Measurements from ENCODE around the gene ABLIM1.

The ABLIM1 gene

DNA sequence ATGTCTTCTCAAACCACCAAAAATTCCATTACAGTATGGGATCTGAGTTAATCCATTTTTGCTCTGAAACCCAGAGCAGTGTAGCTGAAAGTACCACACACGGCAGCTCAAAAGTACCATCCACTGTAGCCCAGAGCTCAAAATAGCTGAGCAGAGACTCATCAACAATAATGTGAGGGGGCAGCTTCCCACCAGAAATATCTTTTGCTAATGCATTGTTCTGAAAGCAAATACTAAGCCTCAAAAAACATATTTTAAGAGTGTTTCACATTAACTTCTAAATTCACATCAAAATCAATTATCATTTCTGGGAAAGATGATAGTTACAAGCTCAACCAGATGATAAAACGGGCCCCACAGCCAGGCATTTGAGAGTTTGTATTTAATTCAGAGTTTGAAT, 73.7 kb downstream of the ABLIM1 start:
- DNase-seq (ENCODE audit: low read depth, low spot score): no peak

DNA sequence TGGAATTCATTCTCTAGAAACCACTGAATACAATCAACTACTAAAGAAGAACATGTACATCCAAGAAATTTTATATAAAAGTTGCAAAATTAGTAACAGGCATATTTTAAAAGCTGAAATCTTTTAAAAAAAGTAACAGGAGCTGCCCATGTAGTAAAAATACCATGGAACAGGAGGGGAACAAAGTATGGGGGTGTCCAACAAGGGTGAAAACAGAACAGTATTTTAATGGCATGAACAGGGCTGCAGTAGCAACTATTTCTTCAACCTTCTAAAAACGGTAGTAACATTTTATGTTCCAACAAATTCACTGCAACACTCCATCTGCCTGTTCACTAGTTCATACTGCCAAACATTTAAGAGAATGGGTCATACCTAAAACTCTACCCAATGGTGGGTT, 77.0 kb downstream of the ABLIM1 start:
- no peak for DNase-seq (ENCODE audit: low read depth, low spot score)

DNA sequence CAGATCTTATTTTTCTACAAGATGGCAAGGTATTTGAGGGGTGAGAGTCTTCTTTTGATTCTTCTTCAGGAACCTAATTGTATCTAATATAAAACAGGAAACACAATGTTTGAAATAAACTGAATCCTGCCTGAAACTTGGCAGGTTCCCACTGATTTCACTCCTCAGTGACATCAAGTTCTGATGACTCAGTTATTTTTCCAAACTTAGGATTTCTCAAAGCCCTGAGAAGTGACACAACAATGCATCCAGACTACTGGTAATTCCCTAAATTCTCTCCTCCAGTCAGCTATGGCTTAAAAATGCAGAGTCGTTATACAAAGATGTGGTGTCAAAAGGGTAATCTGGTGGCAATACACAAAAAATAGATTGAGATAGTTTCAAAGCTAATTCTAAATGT, 80.9 kb downstream of the ABLIM1 start:
- DNase-seq (ENCODE audit: low read depth, low spot score): peak; percentile 31

DNA sequence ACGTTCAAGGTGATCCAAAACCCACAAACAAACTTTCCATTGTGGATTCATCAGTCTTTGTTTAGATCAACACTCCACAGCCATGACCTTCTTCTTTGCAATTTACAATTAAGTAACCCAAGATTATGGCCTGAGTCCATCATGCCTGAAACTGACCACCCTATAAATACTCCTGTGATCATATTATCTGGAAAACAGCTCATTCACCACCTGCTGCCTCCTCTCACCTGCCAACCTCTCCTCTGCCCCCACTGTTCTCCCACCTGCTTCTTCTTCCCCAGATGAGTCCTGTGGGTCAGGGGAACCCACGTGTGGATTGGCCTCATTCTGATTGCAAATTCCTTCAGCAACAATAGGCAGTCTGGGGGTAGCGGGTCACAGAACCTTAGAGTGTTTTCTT, 81.4 kb downstream of the ABLIM1 start:
- DNase-seq (ENCODE audit: low read depth, low spot score): no peak

DNA sequence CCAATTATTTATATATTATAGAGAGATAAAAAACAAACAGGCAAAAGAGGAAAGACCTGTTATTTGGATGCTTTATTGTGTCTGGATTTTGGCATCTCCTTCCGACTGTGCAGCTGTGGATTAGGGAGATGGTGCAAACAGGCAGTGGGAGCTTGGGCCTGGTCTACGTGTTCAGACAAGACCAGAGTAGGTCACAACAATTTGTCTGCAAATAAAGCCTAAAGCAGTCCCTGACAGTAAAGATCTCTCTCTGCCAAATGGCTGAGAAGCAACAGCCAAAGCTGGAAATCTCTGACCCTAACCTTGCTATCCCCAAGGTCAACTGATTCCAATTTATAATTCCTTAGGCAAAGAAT, 82.0 kb downstream of the ABLIM1 start:
- no peak for DNase-seq (ENCODE audit: low read depth, low spot score)

DNA sequence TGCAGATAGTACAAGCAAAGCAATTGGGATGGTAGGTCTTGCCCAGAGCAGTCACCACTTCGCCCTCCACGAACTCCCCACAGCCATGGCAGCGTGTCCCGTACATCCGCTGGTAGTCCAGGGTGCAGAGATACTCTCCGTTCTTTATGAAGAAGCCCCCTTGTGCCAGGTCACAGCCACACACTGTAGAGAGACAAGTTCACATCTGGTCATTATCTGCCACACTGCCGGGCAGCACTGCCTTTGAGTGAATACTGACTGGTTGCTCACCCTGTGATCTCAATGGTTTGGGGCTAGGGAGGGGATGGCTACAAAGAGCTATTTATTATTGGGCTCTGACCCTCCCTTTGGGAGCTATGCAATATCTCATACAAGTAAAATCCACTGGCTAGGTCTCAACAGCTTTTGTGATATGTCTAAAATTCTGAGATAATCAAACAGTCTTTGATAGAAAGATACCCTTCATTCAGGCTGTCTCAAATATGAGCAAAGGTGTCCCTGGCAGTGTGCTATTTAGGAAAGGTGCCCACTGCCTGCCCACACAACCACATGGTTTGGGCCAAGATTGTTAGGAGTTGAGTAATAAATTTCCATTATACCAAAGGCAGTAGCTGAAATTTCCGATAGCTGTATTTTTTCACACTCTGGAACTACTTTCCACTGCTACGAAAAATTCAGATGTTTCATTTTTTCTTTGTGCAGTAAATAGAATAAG, 82.5 kb downstream of the ABLIM1 start:
- no peak for DNase-seq (ENCODE audit: low read depth, low spot score)

DNA sequence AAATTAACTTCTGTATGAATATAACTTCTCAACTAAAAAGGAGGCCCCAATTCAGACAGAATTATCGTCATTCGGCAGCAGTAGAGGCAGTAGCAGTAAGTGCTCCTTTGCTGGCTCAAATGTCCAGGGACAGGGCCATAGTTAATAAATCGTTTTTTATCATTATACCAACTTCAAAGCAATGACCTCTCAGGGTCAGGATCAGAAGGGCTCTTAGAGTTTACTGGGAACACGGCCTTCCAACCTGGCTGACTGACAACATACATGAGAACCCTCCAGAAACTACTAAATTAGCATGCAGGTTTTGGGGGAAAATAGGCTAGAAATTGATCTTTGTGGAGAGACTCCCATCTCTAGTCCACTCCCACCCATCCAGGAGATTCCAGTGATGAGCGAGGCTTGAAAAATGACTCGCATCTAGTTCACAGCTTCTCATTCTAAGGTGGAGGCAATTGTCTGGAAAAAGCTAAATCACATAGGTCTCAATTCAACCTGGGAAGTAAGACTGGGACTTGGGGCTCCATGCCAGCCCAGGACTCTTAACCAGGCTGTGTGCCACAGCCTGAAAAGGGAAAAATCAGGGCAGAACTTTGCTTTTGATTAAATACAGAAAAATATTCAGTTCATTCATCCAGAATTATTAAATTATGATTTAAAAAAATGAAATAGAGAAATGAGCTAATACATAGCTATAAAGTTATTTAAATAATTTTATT, 84.6 kb downstream of the ABLIM1 start:
- no peak for DNase-seq (ENCODE audit: low read depth, low spot score)

DNA sequence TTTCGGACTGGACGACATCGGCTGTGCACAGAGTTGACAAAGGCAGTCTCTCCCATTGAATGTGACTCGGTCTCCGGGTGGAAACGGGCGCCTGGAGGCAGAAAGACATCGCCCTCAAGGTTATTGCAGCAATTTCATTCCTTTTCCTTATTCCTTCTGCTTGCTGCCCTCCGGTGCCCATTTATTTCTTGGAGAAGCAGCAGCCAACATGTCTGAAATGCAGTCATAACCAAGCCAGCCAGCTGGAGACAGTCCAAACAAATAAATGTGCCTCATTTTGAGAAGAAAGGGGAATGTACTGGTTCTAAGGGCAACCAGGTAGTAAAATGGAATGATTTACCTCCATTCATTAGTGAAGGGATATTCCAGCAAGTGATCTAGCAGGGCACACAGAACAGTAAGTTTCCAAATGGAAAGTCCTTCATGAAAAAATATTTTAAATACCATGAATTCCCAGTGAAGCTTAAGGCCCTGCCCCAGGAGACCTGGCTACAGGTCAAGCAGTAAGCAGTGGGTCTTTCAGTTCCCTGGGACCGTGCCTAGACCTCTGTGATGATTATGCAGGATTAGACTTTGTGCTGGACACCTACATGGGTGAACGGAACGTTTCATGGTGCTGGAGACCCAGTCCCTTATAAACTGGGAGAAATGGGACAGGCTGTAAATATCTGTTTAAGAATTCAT, 86.6 kb downstream of the ABLIM1 start:
- DNase-seq (ENCODE audit: low read depth, low spot score): no peak

DNA sequence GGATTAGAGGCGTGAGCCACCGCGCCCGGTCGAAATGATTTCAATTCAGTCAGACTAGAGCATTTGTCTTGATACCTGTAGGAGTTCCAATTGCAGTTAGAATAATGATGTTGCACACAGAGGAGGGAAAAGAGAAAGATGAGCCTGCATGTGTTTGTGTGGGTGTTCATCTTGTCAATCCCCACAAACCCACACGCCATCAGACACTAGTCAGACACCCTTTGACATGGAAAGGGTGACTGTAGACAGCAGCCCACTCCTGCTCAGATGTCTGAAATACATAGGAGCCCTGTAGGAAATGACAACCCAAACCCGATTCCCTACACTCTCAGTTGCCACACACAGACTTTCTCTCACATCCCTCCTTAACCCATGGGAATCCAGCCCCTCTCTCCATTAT, 92.0 kb downstream of the ABLIM1 start:
- no peak for DNase-seq (ENCODE audit: low read depth, low spot score)

DNA sequence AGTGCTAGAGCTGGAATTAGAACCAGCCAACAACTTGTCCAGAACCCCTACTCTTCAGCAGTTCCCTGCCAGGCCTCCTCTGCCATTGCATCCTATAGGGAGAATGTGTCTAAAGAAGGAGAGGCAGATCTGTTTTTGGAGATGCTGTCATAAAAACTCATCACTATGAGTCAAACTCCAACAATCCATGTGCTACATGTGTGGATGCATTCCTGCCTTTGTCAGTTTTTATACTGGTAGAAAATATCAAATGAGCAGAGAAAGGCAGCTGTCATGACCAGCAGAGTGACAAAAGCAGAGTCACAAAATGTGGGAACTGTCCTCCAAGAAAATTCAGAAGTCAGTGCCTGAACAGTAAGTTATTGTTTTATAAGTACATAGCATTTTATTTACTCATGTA, 93.0 kb downstream of the ABLIM1 start:
- DNase-seq (ENCODE audit: low read depth, low spot score): no peak

DNA sequence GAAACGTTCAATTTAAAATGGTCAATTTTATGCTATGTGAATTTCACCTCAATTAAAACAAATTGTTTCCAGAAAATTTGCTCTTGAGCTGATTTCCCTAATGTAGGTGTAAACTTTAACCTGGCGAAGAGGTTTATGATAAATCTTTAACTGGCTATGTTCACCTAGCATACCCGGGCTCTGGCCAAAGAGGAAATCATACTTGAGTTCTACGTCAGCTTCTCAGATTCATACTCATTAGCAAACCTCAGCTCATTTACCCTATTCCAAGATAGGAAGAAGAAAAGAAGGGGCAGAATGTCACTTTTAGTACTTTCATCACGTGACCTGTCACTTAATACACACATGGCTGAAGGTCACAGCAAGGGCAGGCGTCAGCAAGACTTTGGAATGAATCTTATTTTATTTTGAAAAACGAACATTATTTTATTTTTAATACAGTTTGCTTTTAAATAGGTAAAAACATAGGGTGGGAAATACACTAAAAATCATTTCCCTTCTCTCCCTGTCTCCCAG, 97.0 kb downstream of the ABLIM1 start:
- no peak for DNase-seq (ENCODE audit: low read depth, low spot score)

DNA sequence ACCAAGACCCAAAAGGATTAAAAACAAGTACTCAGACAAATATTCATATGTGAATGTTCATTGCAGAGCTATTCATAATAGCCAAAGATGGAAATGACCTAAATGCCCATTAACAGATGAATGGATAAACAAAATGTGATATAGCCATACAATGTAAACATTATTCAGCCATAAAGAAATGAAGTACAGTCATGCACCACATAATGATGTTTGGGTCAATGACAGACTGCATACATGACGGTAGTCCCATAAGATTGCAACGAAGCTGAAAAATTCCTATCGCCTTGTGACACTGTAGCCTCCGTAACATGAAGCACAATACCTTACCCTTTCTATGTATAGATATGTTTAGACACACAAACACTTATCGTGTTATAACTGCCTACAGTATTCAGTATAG, 97.9 kb downstream of the ABLIM1 start:
- no peak for DNase-seq (ENCODE audit: low read depth, low spot score)

DNA sequence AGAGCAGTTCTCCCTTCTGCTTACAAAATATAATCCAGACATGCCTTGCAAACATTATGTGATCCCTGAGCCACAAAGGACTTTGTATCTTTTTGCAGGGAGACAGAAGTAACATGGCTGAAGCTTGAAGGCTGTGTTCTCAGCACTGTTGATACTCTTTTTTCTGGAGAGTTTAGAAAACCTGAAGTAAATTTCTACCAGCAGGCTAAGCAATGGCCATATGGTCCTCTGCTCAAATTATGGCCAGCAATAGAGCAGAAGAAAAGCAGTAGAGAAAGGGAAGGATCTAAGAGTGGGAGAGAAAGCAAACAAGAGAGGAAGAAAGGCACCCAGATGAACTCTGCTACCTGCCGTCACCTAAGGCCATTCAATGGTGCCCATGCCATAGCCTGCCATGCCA, 98.4 kb downstream of the ABLIM1 start:
- DNase-seq (ENCODE audit: low read depth, low spot score): no peak

DNA sequence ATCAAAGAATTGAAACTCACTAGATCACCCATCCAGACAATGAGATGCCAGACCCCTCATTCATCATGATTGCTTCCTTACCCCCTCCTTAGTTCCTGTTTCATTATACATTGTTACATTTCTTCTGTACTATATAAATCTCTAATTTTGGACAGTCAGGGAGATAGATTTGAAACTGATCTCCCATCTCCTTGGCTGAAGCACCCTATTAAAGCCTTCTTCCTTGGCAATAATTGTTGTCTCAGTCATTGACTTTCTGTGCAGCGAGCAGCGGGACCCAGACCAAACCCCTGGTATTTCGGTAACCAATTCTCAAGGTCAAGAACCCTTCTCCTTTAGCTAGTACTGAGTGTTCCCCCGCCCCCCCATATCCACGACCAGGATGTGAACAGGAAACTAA, 100.2 kb downstream of the ABLIM1 start:
- DNase-seq (ENCODE audit: low read depth, low spot score): no peak

DNA sequence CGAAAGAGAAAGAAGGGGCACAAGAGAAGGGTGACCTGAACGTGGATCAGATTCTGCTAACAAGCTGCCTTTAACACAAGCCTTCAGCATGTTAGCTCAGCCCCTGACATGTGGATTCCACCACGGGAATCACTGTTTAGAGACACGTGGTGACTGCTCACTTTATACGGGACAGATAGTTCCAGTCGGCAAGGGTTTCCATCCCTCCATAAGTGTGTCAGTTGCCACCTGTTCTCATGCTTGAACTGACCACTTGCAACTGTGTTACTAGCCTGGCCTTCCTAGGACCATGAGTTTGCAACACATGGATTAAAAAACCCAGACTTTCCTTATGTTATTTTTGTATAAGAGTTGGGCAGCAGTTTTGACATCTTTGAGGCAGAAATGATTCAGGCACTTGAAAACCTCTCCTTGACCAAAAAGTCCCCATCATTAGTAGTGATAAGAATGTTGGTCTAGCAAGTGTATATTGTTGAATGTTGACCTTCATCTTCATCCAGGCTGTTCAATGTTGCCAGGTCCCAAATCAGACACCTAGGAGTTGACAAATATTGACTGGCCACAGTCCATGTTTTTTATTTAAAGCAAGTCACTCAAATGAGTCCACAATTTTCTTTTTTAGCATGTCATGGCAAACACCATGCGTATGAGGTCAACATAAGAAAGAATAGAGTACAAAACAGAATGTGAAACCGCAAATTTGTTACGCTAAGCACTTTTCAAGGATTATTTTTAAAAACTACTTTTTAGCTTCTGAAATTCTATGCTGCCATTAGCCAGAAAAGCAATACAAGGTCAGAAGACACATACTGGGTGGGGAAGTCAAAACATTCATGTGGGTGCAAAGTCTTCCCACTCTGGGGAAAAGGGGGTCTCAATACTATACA, 101.6 kb downstream of the ABLIM1 start:
- no peak for DNase-seq (ENCODE audit: low read depth, low spot score)

DNA sequence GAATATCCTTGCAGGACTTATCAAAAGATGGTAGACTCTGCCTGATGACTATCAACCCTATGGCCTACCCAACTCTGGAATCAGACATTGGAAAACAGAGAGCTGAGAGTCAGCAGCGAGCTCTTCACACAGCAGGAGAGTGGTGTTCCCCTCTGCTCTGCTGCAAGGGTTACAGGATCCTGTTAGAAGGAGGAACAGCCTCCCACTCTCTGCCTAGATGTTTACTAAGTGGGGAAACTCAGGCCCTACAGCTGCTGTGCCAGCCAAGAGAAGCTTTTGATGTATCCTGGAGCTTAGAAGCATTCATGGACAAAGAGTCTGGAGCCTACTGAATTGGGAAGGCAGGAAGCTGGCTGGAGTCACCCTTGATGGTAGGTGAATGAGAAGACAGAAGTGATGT, 104.6 kb downstream of the ABLIM1 start:
- no peak for DNase-seq (ENCODE audit: low read depth, low spot score)

DNA sequence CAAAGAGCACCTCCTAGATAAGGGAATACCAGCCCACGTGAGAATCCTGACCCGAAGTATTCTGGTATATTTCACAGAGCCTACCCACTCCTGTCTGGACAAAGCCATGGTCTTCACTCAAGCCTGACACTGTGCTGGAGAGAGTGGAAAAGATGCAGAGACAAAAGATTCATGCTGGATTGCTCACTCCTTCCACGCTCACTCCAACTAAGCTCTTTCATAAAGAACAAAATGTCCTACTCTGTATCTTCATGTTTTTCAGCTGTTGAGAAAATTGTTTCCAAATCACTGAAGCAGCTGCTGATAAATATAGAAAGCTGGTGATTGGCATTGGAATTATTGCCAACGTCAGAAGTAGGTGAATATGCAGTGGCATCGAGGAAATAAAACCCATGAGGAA, 106.0 kb downstream of the ABLIM1 start:
- no peak for DNase-seq (ENCODE audit: low read depth, low spot score)

DNA sequence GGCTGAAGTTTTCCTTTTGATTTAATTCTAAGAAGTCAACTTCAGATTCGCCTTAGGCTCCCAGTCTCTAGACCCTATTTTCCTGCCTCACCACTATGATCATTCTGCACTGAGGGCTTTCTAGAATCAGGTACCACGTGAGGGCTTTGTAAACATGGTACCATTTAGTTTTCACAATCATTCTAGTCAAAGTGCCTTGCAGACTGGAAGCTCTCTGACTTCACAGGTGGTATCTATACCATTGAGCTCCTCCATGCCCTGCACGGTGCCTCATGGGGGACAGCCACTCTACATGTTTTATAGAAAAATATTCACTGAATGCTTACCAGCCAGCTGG, 106.5 kb downstream of the ABLIM1 start:
- no peak for DNase-seq (ENCODE audit: low read depth, low spot score)

DNA sequence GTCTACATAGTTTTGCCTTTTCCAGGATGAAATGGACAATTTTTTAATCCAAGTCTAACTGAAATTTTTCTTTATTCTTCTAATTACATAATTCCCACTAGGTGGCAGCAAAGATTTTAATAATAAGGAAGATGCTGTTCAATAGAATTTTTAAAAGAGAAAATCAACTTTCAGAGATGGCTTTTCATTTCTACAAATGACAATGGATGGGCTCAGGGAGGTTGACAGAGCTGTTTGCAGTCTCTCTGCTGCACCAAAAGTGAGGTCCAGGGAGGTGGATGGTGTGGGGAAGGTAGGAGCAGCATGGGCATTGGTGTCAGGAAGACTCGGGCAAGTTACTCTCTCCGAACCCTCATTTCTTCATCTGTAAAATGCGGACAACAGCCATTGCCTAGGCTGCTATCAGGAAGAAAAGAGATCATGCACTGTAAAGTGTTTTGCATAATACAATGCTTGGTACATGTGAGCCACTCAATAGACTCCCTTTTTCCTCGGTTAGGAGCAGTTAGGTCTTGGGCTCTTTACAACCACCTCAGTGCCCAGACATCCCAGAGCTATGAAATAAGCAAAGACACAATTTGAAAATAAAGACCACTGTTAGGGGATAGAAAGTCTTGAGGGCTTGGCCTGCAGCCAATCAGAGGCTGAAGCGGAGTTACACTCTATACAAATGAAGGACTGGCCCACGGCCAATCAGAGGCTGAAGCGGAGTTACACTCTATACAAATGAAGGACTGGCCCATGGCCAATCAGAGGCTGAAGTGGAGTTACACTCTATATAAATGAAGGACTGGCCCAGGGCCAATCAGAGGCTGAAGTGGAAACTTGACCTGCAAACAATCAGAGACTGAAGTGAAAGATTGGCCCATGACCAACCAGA, 107.1 kb downstream of the ABLIM1 start:
- no peak for DNase-seq (ENCODE audit: low read depth, low spot score)

DNA sequence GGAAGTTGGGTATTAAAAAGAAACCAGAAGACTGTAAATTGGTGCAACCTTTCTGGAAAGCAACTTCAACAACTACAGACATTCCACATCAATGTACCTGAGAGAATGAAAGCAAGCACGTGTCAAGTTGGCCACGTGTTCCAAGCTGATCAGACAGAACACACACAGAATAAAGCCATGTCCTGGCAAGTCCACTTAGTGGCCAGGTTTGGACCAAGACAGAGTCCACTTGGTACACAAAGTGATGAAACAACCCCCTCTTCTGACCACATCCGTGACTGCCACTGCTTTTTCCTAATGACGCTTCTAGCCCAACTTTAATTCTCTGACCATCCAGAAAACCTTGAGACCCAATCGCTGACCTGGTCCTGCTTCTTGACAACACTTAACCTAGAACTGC, 109.4 kb downstream of the ABLIM1 start:
- peak; percentile 32 for DNase-seq (ENCODE audit: low read depth, low spot score)

DNA sequence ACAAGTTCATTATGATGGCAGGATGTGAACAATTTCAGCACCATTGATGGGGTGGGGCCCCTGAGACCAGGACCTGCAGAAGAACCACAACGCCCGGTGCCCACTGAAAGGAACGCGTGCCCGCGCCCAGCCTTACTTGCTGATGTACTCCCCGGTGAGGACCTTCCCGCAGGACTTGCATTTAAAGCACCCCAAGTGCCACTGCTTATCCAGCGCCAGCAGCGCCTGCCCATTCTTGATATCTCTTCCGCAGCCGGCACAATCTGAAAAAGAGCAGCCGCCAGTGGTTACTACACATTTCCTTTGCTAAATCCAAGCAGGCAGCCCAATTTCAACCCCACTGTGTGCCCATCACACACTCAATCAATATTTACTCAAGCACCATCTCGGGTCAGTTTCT, 110.6 kb downstream of the ABLIM1 start:
- no peak for DNase-seq (ENCODE audit: low read depth, low spot score)
